ENCODE data around the gene SPINK8.

Gene SPINK8

DNA sequence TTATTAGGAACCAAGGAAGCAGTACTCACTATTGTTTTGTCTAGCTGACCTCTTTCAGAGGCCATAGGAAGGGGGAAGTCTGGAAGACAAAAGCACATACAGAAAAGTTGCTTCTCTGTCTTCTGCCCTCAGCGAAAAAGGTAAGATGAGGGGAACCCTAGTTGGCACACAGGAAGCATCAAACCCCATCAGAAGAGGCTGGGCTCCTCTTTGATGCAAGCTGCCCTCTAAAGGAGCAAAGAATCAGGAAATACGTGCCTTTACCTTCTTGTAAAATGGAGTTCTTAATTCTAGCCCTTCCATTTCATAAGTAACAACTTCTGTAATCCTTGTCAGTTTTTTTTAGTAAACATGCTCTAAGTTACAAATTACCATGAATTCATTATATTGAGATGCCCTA lies 12.5 kb downstream of the SPINK8 start:
- Histone ChIP-seq H3K36me3 (ENCODE audit: control insufficient read depth, insufficient read depth, low read length) (no peaks in the 10 kb centered on the region), H3K27me3 (ENCODE audit: control insufficient read depth, insufficient read depth, low read length) (no peaks in the 10 kb centered on the region), H3K4me3 (ENCODE audit: low read depth, low read length) (no peak overlapping the region), H3K9ac (ENCODE audit: low read depth, low read length) (no peak overlapping the region), H3K4me1 (ENCODE audit: control insufficient read depth, insufficient read depth, low read length) (no peaks in the 10 kb centered on the region), H3K9me3 (ENCODE audit: control insufficient read depth, insufficient read depth, low read length) (no peaks in the 10 kb centered on the region), H3K27ac (ENCODE audit: low read depth, low read length) (no peak overlapping the region)

DNA sequence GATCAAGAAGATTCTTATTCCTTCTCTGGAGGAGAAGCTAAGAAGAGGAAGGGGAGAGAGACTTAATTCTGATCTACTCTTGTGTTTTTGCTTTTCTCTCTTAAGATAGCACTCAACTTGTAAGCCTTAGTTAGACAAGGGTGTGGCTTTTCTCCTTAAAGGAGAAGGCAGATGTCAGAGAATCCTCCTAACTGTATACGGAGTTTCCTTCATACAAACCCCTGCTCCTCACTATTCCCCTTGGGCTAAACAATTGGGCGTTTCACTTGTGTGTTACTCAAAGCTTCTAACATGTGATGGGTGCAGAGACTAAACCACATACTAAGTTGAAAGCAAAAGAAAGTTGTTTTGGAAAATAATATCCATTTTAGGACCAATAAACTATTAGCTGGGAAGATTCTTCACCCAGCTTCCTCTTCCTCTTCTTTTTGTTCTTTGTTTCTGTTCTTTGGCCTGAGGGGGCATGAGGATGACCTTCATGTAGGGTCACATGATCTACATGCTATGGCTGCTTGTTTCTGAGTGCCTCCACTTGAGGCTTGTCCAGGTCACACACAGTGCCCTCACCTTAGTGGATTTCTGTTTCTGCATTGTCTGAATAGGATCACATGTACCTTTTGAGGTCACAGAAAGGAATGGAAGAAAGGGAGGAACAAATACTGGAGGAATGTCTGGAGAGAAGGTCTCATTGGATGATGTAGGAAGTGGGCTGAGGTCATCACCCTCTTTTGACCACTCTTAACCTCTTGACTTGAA lies 14.6 kb downstream of the SPINK8 start:
- Histone ChIP-seq H3K4me3 (ENCODE audit: low read depth, low read length) (no peak overlapping the region), H3K9me3 (ENCODE audit: control insufficient read depth, insufficient read depth, low read length) (peaks cover 12% of the 10 kb centered on the region), H3K4me1 (ENCODE audit: control insufficient read depth, insufficient read depth, low read length) (no peaks in the 10 kb centered on the region), H3K27ac (ENCODE audit: low read depth, low read length) (no peak overlapping the region), H3K27me3 (ENCODE audit: control insufficient read depth, insufficient read depth, low read length) (no peaks in the 10 kb centered on the region), H3K9ac (ENCODE audit: low read depth, low read length) (no peak overlapping the region), H3K36me3 (ENCODE audit: control insufficient read depth, insufficient read depth, low read length) (no peaks in the 10 kb centered on the region)

DNA sequence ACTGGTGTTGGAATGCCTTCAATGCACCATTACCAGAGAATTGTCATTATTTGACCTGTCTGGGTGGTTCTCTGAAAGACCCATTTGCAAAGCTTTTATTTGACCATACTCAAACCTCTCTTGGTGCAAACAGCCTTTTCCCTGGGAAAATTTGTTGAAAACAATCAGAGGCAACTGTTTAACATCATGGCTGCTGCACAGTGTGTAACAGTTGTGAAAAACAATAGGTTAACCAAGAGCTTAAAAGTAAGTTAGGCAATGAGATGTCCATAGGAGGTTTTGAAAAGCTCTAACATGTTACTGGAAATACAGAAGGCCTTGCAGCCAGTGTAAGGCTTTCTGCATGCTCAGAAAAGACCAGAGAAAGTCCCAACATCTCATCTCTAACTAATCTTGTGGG lies 18.9 kb downstream of the SPINK8 start:
- Histone ChIP-seq H3K4me1 (ENCODE audit: control insufficient read depth, insufficient read depth, low read length) (no peaks in the 10 kb centered on the region), H3K27me3 (ENCODE audit: control insufficient read depth, insufficient read depth, low read length) (0 out of 2 replicates have a peak, but pooled peaks cover under 1% of the 10 kb centered on the region), H3K36me3 (ENCODE audit: control insufficient read depth, insufficient read depth, low read length) (no peaks in the 10 kb centered on the region), H3K9ac (ENCODE audit: low read depth, low read length) (no peak overlapping the region), H3K27ac (ENCODE audit: low read depth, low read length) (no peak overlapping the region), H3K9me3 (ENCODE audit: control insufficient read depth, insufficient read depth, low read length) (peaks cover 12% of the 10 kb centered on the region), H3K4me3 (ENCODE audit: low read depth, low read length) (no peak overlapping the region)

DNA sequence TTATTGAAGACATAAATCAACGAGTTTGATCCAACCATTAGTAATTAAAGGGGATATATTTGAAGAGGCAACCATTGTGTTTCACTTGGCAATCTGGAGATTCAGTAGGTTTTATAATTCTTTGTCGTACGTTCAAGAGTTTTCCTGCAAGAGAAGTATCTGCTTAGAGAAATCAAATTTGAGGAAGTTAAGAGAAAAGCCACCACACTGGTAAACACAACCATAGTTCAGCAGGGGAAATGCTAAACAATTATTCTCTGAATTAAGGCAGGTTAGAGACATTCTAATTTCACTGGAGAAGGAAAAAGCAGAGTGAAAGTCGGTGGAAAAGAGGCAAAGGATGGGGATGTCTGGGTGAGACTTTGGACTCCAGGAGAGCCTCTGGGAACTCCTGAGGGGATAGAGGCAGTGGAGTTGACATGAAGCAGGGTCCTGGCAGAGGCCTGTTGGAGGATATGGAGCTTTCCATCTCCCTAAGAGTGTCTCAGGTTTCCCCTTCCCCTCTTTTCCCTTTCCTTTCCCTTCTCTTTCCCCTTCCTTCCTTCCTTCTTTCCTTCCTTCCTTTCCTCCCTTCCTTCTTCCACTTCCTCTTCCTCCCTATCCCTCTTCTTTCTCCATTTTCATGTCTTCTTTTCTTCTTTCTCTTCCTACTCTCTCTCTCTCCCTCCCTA lies 26.5 kb downstream of the SPINK8 start:
- Histone ChIP-seq H3K27ac (ENCODE audit: low read depth, low read length) (no peak overlapping the region), H3K27me3 (ENCODE audit: control insufficient read depth, insufficient read depth, low read length) (peaks cover 14% of the 10 kb centered on the region), H3K4me1 (ENCODE audit: control insufficient read depth, insufficient read depth, low read length) (no peaks in the 10 kb centered on the region), H3K36me3 (ENCODE audit: control insufficient read depth, insufficient read depth, low read length) (no peaks in the 10 kb centered on the region), H3K9ac (ENCODE audit: low read depth, low read length) (no peak overlapping the region), H3K9me3 (ENCODE audit: control insufficient read depth, insufficient read depth, low read length) (no peaks in the 10 kb centered on the region), H3K4me3 (ENCODE audit: low read depth, low read length) (no peak overlapping the region)

DNA sequence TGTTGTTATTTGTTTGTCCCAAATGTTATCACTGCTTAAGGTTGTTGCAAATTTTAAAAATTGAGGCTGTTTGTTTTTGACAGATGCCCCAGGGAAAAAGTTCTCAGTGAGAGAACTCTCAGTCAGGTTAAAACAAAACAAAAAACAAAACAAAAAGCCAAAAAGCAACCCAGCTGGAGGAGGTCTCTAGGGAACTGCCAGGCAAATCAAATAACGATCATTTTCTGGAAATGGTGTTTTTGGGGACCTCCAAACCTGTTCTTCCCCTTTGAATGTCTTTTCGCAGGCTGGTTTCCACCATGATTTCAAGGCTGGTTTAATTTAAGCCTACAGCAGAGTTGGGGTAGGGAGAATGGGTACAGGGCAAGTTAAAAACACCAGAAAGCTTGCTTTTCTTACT lies 27.2 kb downstream of the SPINK8 start:
- Histone ChIP-seq H3K27me3 (ENCODE audit: control insufficient read depth, insufficient read depth, low read length) (peaks cover 14% of the 10 kb centered on the region), H3K9ac (ENCODE audit: low read depth, low read length) (no peak overlapping the region), H3K27ac (ENCODE audit: low read depth, low read length) (no peak overlapping the region), H3K4me3 (ENCODE audit: low read depth, low read length) (no peak overlapping the region), H3K4me1 (ENCODE audit: control insufficient read depth, insufficient read depth, low read length) (no peaks in the 10 kb centered on the region), H3K36me3 (ENCODE audit: control insufficient read depth, insufficient read depth, low read length) (no peaks in the 10 kb centered on the region), H3K9me3 (ENCODE audit: control insufficient read depth, insufficient read depth, low read length) (no peaks in the 10 kb centered on the region)

DNA sequence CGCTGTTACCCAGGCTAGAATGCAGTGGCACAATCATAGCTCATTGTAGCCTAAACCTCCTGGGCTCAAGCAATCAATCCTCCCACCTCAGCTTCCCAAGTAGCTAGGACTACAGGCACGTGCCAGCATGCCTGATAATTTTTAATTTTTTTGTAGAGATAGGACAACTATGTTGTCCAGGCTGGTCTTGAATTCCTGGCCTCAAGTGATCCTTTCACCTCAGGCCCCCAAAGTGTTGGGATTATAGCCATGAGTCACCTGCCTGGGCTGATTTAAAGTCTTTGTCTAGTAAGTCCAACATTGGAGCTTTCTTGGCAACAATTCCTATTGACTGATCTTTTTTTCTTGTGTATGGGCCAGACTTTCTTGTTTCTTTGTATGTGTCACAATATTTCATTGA lies 28.1 kb downstream of the SPINK8 start:
- no peaks in the 10 kb centered on the region for H3K4me1 ChIP-seq (ENCODE audit: control insufficient read depth, insufficient read depth, low read length)
- no peak overlapping the region for H3K9ac ChIP-seq (ENCODE audit: low read depth, low read length)
- H3K27me3 ChIP-seq (ENCODE audit: control insufficient read depth, insufficient read depth, low read length), result peaks cover 14% of the 10 kb centered on the region
- H3K4me3 ChIP-seq (ENCODE audit: low read depth, low read length), result no peak overlapping the region
- H3K27ac ChIP-seq (ENCODE audit: low read depth, low read length), result no peak overlapping the region
- H3K36me3 ChIP-seq (ENCODE audit: control insufficient read depth, insufficient read depth, low read length), result no peaks in the 10 kb centered on the region
- no peaks in the 10 kb centered on the region for H3K9me3 ChIP-seq (ENCODE audit: control insufficient read depth, insufficient read depth, low read length)

DNA sequence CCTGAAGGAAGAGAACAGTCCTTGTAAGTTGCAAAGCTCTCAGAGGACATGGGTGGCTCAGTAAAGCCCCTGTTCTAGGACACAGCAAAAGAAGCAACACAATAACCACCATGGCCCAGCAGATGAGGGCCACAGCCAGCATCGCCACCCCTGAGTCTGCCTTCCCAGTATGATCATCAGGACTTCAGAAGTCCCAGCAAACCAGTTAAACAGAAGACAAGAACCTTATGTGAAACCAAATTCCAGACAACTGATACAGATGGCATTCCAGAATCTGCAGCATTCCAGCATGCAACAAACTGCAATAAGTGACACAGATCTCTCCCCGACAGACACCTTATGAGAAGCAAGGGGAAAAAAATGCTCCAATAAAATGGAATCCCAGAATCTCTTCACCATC lies 30.4 kb downstream of the SPINK8 start:
- H3K27me3 ChIP-seq (ENCODE audit: control insufficient read depth, insufficient read depth, low read length), result peaks cover 8% of the 10 kb centered on the region
- no peak overlapping the region for H3K27ac ChIP-seq (ENCODE audit: low read depth, low read length)
- peaks cover 11% of the 10 kb centered on the region for H3K36me3 ChIP-seq (ENCODE audit: control insufficient read depth, insufficient read depth, low read length)

DNA sequence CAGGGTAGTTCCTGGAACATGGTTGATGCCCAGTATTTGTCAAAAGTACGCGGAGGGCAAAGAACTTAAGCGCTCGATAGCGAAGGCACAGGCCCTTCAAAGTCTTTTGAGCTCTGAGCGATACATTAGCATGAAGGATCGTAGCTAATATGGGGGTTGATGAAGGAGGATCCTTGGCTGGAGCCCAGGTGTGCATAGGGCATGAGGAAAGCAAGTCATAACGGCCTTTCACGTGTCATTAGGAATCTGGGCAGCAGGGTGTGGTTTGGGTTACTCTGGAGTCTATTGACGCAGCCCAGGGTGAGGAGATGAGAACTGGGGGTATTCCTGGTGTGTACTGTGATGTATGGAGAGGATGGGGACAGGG lies 31.7 kb downstream of the SPINK8 start:
- H3K4me3 ChIP-seq (ENCODE audit: low read depth, low read length), result peak overlapping the region; percentile 85
- peak overlapping the region; percentile 94 for H3K27ac ChIP-seq (ENCODE audit: low read depth, low read length)
- H3K27me3 ChIP-seq (ENCODE audit: control insufficient read depth, insufficient read depth, low read length), result peaks cover 4% of the 10 kb centered on the region; the same call in 1 of the 2 replicates
- no peaks in the 10 kb centered on the region for H3K4me1 ChIP-seq (ENCODE audit: control insufficient read depth, insufficient read depth, low read length)
- peaks cover 23% of the 10 kb centered on the region for H3K36me3 ChIP-seq (ENCODE audit: control insufficient read depth, insufficient read depth, low read length)
- H3K9me3 ChIP-seq (ENCODE audit: control insufficient read depth, insufficient read depth, low read length), result no peaks in the 10 kb centered on the region
- H3K9ac ChIP-seq (ENCODE audit: low read depth, low read length), result peak overlapping the region; percentile 94

More for the DNA sequence above, 30.4 kb downstream of the SPINK8 start:
- no peaks in the 10 kb centered on the region for H3K4me1 ChIP-seq (ENCODE audit: control insufficient read depth, insufficient read depth, low read length)
- no peak overlapping the region for H3K9ac ChIP-seq (ENCODE audit: low read depth, low read length)
- no peak overlapping the region for H3K4me3 ChIP-seq (ENCODE audit: low read depth, low read length)
- H3K9me3 ChIP-seq (ENCODE audit: control insufficient read depth, insufficient read depth, low read length), result no peaks in the 10 kb centered on the region

DNA sequence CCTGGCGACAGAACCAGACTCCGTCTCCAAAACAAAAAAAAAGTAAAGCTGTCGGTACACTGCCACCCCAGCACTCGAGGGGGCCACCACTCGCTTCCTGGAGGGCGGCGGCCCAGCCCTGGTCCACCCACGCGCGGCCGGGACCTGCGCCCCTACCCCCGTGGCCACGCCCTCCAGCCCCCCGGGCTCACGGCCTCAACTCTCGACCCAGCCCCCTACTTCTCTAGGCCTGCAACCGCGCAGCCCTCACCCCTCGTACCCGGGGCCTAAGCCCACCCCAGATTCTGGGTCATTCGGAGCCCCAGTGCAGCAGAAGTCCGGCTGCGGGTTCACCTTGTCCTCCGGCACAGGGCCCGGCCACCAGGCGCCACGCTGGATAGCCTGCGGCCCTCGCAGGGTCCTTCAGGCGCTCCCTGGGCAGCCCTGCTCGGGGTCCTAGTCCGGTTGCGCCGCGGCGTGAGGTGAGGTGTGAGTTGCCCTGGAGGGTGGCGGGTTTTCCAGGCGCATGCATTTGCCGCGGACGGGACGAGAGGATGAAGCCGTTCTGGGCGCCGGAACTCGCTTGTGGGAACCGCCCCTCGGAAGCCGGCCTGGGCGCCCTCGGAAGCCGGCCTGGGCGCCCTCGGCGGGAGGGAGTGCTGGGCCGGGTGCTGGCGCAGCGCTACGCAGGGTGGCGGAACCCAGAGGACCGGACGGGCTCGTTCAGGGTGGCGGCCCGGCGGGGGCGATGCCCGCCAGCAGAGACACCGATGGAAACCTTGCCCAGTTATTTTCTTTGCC lies 32.3 kb downstream of the SPINK8 start, which contains the start of gene NME6:
Gene NME6 (minus strand): TSS at position 348 of the 780 bp plus-strand sequence.
- Histone ChIP-seq H3K9ac (ENCODE audit: low read depth, low read length) (peak within 1 kb of the TSS; percentile 94), H3K36me3 (ENCODE audit: control insufficient read depth, insufficient read depth, low read length) (peaks cover 29% of the 10 kb centered on the region), H3K27ac (ENCODE audit: low read depth, low read length) (peak within 1 kb of the TSS; percentile 94), H3K4me3 (ENCODE audit: low read depth, low read length) (peak within 1 kb of the TSS; percentile 85), H3K9me3 (ENCODE audit: control insufficient read depth, insufficient read depth, low read length) (no peaks in the 10 kb centered on the region), H3K4me1 (ENCODE audit: control insufficient read depth, insufficient read depth, low read length) (no peaks in the 10 kb centered on the region), H3K27me3 (ENCODE audit: control insufficient read depth, insufficient read depth, low read length) (no peaks in the 10 kb centered on the region)

DNA sequence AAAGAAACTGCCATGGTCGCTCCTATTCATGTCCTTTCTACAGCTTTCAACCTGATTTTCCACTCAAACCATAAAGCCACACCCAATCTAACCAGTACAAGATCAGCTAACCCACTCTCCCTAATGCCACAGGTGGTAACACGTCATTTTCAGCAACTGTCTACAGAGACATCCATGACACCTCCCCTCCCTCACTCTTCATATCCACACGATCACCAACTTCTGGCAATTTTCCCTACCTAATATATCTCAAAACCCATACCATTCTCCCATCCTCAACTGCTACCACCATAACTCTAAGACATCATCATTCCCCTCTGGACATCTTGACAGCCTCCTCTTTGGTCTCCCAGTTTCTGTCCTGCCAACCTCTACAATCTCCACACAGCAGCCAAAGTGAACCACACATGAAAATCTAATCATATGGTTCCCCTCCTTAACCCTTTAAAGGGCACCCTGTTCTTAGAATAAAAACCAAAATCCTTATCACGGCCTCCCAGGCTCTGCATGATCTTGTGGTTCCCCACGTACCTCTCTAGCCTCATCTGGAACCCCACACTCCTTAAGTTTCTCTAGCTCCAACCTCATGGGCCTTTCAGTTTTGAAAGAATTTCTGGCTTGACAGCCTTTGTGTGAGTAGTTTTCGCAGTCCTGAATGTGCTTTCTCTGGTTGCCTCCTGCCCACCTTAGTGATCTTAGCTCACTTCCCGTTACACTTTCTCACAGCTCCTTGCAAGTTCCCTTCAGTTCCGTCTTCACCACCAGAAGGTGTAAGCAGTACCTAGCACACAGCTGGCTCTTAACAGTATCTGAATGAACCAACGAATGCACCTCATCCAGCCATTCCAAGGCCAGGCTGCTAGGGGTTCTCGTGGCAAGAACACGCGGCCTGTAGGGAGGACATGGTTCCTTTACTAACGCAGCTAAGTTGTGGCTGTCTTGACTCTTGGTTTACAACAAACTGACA lies 33.4 kb downstream of the SPINK8 start:
- no peaks in the 10 kb centered on the region for H3K4me1 ChIP-seq (ENCODE audit: control insufficient read depth, insufficient read depth, low read length)
- peak overlapping the region; percentile 85 for H3K4me3 ChIP-seq (ENCODE audit: low read depth, low read length)
- no peak overlapping the region for H3K27ac ChIP-seq (ENCODE audit: low read depth, low read length)
- no peak overlapping the region for H3K9ac ChIP-seq (ENCODE audit: low read depth, low read length)
- H3K27me3 ChIP-seq (ENCODE audit: control insufficient read depth, insufficient read depth, low read length), result no peaks in the 10 kb centered on the region
- H3K36me3 ChIP-seq (ENCODE audit: control insufficient read depth, insufficient read depth, low read length), result peaks cover 37% of the 10 kb centered on the region
- no peaks in the 10 kb centered on the region for H3K9me3 ChIP-seq (ENCODE audit: control insufficient read depth, insufficient read depth, low read length)

All from HUES48 (cell line).